Stimulated activated CD8-positive, alpha-beta memory T cell treated with anti-CD3 and anti-CD28 coated beads, Interleukin-7, amount 100 ng/mL, for 48 hours (primary cell): Measurements from ENCODE around the gene CCT2.
"Not testable (repeated sequence)": the region's sequence is repeated elsewhere in the genome, so short reads cannot be mapped to it uniquely, and the experiment has no call there.

Experiments used
- DNase-seq, 2 donors: peaks; one replicate each; pipeline ENCODE4 v3.0.0-alpha.2; 2020; ENCODE audit warnings: low read depth in 1 of 2; ENCODE audit errors: extremely low read depth in 1 of 2

Gene CCT2

DNA sequence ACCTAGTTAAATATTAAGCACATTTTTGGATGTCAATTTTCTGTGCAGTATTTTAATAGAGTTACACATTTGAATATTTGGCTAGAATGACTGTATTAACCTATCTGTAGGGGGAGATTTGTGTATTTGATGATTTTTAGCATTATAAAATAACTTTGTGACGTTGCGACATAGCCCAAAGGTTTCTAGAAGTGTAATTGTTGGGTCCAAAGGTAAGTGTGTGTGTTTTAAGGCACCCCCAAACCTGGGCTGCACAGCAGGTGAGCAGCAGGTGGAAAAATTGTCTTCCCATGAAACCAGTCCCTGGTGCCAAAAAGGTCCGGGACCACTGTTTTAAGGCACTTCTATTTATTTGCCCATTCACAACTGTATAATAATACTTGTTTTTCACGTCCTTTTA, 3.3 kb downstream of the CCT2 start:
- DNase-seq, result no peak

DNA sequence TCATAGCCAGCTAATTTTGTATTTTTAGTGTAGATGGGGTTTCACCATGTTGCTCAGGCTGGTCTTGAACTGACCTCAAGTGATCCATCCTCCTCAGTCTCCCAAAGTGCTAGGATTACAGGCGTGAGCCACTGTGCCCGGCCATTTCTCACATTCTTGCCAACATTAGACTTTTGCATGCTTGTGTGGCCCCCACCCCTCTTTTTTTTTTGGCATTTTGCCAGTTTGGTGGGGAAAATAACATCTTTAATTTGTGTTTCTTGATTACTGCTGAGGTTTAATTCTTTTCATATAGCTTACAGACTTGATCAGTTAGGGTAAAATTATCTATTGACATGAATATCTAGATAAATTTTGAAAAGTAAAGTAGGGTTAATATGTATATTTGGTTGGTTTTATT, 3.8 kb downstream of the CCT2 start:
- no peak for DNase-seq

DNA sequence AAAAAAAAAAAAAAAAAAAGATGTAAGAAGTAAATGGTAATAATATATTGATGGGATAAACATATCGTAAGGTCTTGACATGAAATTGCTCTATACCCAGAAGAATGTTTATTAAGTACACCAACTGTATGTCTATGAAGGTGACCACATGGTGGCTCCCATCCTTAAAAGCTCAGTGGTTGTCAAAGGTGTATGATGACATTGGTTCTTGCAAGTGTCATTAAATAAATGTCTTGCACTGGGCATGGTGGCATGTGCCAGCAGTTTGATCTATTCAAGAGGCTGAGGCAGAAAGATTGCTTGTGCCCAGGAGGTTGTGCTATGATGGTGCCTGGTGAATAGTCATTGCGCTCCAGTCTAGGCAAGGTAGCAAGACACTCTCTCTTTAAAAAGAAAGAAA, 10.4 kb downstream of the CCT2 start:
- no peak for DNase-seq

DNA sequence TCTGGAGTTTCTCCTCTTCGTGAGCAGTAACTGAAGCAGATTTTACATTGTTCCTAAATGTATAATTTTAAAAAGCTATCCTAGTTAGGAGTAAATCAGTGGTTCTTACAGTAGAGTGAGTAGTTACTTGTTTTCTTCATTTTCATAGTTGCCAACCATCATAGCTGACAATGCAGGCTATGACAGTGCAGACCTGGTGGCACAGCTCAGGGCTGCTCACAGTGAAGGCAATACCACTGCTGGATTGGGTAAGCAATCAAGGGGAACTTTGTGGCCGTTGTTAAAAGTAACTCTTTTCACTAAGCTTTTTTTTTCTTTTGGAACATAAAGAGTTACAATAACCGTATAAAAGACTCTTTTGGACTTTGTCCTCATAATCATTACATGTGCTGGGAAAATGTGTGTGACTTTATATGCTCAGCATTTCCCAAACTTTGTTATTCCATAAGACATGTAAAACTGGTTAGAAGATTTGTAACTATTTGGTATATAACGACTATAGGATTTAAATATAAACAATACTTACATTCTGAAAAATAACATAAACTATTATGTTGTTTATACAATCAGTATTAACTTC, 13.0 kb downstream of the CCT2 start:
- DNase-seq, result no peak

DNA sequence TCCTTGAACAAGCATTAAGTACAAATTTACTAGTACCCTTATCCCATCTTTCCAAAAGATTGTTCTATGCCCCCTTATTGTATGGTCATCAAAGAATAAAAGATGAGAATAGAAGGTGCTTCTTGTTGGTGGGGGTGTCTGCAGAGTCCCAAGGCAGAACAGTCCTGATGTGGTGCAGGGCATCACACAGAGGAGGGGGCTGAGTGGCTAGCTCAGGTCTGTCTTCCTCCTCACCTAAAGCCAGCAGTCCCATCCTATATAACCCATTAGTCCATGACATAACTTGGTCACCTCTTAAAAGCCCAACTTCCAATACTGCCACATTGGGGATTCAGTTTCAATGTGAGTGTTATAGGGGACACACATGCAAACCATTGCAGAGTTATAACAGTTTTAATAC, 15.5 kb downstream of the CCT2 start:
- no peak for DNase-seq

DNA sequence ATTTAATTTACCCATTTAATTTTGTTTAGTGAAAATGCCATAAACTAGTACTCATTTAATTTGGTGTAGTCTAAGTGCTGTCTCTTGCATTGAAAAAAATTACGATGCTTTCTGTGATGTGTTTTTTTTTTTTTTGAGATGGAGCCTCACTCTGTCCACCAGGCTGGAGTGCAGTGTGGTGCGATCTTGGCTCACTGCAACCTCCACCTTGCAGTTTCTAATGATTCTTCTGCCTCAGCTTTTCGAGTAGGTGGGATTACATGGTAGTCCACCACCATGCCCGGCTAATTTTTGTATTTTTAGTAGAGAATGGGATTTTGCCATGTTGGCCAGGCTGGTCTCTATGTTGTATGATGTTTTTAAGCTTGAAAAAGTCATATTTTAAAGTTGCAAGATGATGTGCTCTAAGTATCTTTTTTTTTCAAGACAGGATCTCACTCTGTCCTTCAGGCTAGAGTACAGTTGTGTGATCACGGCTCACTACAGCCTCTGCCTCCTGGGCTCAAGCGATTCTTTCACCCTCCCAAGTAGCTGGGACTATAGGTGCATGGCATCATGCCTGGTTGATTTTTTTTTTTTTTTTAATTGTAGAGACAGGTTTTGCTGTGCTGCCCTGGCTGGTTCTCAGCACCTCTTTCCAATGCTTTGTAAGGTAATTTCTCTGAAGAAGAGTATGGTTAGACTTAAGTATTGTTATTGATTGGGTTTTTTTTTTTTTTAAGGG, 16.9 kb downstream of the CCT2 start:
- DNase-seq, result no peak

DNA sequence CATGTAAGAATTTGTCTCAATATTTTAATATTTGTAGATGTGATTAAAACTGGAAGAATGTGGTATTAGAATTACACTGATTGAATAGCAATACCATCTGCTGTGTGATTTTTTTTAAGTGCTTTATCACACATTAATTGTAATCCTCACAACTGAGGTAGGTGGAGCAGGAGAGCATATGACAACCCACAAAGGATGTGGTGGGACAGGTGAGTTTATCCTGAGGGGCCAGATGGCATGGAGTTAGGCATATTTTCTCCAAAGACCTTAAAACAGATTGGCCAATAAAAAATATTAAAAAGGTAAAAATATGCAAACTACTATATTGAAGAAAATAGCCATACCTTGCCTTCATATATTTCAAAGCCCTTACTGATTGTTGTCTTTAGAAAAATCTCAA, 17.7 kb downstream of the CCT2 start:
- DNase-seq, result no peak

DNA sequence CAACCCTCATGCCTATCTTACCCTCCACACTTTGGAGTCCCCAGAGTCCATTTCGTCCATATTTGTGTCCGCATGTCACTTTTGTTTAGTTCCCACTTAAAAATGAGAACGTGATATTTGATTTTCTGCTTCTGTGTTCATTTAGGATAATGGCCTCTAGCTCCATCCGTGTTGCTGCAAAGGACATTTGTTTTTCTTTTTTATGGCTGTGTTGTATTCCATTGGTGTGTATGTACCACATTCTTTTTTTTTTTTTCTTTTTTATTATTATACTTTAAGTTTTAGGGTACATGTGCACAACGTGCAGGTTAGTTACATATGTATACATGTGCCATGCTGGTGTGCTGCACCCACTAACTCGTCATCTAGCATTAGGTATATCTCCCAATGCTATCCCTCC, 18.3 kb downstream of the CCT2 start:
- not testable (repeated sequence) for DNase-seq

DNA sequence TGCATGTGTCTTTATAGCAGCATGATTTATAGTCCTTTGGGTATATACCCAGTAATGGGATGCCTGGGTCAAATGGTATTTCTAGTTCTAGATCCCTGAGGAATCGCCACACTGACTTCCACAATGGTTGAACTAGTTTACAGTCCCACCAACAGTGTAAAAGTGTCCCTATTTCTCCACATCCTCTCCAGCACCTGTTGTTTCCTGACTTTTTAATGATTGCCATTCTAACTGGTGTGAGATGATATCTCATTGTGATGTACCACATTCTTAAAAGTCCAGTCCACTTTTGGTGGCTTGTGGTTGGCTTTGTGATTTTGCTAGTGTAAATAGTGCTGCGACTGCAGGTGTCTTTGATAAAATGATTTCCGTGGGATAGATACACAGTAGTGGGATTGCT, 19.0 kb downstream of the CCT2 start:
- not testable (repeated sequence) for DNase-seq

DNA sequence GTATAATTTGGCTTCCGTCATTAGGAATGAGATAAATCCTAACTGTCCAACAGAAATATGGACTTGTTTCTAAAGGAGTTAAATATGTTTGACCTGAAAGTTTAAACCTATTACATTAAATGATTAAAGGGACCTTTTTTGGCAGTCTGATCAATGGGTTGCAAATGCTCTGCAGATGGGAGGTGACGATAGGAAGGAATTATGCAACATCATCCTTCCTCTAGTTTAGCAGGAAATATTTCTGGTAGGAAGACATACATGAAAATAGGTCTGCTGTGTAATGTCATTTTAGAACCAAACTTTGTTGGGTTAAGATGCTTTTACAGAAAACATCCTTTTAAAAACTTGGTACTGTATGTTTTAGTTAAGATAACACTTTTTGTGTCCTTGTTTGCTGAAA, 22.9 kb downstream of the CCT2 start:
- no peak for DNase-seq

DNA sequence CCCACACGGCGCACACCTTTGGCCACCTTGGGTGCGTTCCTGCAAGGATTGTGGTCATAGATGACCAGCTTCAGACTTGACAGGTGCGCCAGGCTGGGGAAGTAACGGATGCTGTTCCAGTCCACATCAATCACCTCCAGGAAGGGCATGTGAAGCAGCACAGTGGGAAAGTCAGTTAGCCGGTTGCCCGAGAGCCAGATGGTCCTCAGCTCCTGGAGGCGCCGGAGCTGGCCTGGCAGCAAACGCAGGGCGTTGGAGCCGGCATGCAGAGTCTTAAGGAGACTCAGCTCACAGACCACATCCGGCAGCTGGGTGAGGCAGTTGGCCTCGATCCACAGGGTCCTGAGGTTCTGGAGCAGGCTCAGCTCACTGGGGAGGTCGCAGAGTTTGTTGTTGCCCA, 24.9 kb downstream of the CCT2 start:
- DNase-seq, result no peak

DNA sequence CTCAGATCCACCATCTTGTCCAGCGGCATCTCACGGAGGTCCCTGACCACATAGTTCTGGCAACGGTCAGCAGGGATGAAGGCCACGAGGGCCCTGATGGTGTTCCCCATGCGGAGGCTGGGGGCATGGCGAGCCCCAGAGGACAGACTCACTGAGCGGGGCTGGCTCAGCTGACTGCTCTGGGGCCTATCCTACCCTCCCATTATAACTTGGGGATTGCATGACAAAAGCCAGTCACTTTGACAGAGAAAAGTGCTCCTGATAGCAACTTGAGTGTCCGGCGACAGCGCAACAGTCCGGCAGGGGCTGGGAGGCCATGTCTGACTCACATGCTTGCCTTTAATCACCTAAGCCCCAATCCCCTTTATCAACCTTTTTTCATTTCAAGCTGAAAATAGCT, 25.5 kb downstream of the CCT2 start, which contains the start of gene LRRC10:
Gene LRRC10 (minus strand): TSS at position 179 of the 400 bp plus-strand sequence. CDS start 69 bp downstream, at position 110.
- no peak for DNase-seq

DNA sequence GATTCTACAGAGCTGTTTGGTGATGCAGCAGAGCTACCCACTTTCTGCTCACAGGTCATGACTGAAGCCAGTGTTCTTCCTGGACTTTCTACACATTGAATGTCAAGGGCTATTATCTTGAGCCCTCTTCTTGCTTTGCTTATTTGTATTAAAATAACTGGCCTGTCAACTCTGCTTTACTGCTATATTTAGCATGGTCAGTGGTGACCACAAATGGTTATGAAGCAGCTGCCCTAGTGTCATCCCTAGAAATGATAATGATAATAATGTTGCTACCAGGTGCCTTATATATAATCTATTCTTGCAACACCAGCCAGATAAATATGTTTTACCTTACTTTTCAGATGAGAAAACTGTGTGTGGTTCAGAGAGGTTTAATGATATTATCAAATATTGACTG, 28.1 kb downstream of the CCT2 start:
- DNase-seq, result no peak

DNA sequence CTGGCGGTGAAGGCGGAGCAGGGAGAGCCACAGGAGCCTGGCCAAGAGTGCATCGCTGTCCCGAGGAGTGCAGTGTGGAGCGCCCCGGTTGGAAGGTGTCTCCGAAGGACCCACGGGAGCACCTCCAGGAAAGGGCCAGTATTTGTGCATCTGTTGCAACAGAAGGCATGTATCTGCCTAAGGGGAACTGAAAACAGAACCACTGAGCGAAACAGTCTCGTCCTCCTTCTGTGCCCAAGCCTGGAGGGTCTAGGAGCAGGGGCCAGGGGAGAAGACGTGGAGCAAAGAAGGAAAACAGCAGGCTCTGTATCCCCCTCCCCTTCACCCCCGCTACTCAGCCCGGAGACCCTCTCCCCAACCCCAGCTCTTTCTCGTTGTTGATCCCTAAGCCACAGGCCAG, 30.8 kb downstream of the CCT2 start:
- no peak for DNase-seq

DNA sequence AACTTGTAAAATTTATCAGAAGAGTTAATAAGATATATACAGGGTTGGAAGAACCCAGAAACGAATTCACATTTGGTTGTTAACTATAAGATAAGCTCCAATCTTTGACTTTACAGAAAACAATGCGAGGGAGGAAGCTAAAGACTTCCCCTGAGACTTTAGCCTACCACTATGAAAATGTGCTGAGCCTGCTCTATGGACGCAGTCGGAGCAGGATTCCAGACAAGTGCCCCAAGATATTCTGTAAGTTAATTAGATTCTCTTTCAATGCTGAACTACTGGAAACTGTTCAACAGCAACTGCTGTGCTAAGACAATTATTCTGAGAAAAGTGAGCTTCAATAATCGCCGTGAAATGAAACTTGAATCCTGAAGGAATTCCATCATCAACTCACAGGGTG, 33.8 kb downstream of the CCT2 start:
- DNase-seq, result no peak

DNA sequence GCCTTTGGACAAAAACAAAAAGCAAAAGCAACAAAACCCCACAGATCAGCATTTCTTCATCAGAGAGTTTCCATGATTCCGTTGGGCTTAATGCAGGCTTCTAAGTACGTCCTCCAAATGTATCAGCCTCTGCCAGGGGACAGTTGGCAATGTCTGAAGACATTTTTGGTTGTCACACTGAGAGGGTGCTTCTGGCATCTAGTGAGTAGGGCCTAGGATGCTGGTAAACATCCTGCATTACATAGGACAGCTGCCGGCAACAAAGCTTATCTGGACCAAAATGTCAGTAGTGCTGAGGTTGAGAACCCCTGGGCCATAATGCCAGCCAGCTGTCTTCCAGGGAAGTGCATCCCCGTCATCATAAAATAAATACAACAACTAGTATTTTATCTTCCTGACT, 34.8 kb downstream of the CCT2 start:
- DNase-seq, result no peak

DNA sequence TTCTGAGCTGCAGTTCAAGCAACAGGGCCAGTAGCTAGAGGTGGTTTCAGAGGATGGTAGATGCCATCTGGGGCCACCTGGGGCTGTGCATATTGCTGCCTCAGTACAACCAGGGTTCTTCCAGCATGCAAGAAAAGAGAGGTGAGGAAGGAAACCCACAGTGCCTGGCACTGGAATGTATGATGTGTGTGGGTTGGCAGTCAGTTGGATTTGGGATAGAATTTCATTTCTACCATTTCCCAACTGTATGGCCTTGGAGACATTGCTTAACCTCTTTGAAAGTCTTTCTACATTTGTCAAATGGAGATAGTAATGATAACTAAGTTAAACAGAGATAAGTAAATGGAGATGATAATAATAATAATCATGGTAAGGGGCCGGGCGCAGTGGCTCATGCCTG, 35.7 kb downstream of the CCT2 start:
- no peak for DNase-seq

DNA sequence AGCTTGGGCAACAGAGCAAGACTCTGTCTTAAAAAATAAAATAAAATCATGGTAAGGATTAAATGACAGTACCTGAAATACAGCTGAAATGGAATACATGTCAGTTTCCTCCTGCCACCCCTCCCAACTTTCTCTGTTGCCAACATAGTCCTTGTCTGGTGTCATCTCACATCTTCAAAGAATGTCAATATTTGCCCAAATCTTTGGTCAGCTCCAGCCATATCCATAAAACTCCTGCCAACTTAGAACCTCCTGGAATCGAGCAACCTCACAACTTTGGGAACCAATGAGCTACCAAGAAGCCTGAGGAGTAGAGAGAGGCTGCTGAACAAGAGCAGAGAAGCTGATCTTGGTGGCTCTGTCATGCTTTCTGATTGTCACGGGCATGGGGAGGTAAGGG, 36.3 kb downstream of the CCT2 start:
- DNase-seq, result no peak

DNA sequence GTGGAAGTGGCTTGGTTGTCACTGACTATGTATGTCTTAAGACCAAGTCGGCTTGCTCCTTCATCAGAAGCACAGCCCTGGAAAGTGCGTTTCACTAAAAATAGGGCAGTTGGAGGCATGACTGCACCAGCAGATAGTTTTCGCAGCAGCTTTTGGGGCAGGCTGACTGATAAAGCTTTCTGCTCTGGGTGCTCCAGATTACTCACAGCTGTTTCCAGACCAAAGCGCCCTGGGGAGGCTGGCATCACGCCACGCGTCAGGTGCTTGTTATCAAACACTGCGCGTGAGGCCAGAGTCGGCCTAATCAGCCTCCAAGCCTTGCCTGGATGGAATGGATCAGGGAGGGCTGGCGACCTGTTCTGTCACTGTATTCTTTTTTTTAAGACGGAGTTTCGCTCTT, 38.7 kb downstream of the CCT2 start:
- no peak for DNase-seq

DNA sequence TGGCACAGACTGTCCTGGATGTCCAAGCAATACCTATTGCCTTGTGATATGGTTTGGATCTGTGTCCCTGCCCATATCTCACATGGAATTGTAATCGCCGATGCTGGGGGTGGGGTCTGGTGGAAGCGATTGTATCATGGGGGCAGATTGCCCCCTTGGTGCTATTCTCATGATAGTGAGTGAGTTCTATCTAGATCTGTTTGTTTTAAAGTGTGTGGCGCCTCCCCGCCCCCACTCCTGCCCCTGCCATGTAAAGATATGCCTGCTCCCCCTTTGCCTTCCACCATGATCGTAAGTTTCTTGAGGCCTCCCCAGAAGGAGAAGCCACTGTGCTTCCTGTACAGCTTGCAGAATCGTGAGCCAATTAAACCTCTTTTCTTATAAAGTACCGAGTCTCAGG, 42.2 kb downstream of the CCT2 start:
- DNase-seq, result no peak

DNA sequence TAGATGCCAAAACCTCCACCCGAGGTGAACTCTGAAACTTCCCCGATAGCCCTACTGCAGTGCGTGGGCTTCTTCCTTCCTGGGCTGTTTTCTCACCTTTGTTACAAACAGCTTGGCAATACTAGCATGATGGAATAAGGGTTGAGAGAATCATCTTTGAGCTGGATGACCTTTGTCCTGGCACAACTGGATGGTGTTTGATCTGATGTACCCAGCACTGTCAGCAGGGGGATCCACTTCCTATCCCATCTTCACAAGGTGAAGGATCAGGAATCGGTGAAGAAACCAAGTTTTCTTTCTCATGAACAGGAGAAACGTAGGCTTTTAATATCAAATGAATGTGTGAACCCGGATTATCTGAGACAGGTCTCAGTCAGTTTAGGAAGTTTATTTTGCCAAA, 44.9 kb downstream of the CCT2 start:
- DNase-seq, result no peak

DNA sequence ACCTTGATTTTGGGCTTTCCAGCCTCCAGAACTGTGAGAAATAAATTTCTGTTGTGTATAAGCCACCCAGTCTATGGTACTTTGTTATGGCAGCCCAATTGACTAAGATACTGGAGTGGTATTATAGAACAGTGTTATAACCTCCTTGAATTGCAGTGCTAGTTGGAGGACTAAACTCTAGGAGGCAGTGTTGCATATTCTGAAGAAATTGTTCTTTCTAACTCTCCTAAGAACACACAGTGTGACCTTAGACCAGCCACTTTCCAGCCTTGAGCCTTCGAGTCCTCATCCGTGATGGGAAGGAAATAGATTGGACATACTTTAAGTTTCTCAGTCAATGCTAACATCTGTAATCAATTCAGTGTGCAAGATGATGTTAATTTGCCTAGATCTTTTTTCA, 47.8 kb downstream of the CCT2 start:
- no peak for DNase-seq
